ENCODE measurements around the gene KCND3.

DNA sequence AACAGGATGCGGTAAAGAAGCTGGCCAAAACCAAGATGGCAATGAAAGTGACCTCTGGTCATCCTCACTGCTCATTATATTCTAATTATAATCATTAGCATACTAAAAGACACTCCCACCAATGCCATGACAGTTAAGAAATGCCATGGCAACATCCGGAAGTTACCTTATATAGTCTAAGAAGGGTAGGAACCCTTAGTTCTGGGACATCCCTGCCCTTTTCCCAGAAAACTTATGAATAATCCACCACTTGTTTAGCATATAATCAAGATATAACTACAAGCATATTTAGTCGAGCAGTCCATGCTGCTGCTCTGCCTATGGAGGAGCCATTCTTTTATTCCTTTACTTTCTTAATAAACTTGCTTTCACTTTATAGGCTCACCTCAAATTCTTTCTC lies 154.0 kb downstream of the KCND3 start:
- TF ChIP-seq, protein P1, sequence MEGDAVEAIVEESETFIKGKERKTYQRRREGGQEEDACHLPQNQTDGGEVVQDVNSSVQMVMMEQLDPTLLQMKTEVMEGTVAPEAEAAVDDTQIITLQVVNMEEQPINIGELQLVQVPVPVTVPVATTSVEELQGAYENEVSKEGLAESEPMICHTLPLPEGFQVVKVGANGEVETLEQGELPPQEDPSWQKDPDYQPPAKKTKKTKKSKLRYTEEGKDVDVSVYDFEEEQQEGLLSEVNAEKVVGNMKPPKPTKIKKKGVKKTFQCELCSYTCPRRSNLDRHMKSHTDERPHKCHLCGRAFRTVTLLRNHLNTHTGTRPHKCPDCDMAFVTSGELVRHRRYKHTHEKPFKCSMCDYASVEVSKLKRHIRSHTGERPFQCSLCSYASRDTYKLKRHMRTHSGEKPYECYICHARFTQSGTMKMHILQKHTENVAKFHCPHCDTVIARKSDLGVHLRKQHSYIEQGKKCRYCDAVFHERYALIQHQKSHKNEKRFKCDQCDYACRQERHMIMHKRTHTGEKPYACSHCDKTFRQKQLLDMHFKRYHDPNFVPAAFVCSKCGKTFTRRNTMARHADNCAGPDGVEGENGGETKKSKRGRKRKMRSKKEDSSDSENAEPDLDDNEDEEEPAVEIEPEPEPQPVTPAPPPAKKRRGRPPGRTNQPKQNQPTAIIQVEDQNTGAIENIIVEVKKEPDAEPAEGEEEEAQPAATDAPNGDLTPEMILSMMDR (optimal IDR thresholded peaks at IDR 0.05 in 1 of 3, IDR thresholded peaks at IDR 0.05 in 1 of 3, conservative IDR thresholded peaks at IDR 0.05 in 1 of 3; ENCODE audit: extremely low read depth in 1 of 3, insufficient read depth in 2 of 3, low read length in 3 of 3): no peak
- TF ChIP-seq EZH2 (IDR thresholded peaks at IDR 0.05; ENCODE audit: low read length): no peak

Measured in keratinocyte (primary cell).